SKM-1 treated with dmso at 0.1 percent for 144 hours (cell line): ENCODE measurements around the gene DGKI.

Experiments
- DNase-seq: peaks from one replicate; lab custom pipeline; 2025; ENCODE audit not compliant: unreplicated experiment; lab: John Stamatoyannopoulos, UW

DGKI gene

DNA sequence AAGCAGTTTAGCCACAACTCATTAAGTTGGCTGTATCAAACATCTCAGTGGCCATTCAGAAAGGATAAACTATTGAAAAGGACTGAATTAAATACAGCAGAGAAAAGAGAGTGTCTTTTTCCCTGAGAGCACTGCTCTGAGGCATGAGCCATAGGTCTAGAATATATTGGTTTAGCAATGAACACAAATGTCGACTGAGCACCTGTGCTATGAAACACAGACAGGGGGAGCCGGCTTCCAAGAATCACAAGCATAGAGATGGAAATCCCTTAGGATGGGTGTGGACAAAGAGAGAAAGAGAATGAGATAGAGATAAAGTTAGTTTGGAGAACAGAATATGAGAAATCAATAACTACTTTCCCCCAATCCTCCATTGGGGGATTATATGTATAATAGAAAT, 54.8 kb downstream of the DGKI start:
- DNase-seq = no peak

DNA sequence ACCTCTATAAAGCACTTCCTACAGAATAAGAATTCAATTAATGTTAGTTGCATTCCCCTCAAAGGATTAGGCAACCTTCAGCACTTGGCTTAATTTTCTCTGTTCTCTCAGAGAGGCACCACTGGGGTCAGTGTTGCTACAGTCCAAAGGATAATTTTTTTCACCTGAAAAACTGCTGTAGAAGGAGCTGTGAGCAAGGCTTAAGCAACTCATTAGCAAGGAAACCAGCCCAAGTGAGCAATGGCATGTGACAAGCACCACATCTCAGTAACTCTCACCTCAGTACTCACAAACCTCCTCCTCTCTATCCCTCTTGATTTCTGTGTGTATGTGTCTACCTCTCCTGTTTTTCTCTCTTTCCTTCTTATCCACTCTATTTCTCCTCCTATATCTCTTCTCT, 55.9 kb downstream of the DGKI start:
- DNase-seq = no peak

DNA sequence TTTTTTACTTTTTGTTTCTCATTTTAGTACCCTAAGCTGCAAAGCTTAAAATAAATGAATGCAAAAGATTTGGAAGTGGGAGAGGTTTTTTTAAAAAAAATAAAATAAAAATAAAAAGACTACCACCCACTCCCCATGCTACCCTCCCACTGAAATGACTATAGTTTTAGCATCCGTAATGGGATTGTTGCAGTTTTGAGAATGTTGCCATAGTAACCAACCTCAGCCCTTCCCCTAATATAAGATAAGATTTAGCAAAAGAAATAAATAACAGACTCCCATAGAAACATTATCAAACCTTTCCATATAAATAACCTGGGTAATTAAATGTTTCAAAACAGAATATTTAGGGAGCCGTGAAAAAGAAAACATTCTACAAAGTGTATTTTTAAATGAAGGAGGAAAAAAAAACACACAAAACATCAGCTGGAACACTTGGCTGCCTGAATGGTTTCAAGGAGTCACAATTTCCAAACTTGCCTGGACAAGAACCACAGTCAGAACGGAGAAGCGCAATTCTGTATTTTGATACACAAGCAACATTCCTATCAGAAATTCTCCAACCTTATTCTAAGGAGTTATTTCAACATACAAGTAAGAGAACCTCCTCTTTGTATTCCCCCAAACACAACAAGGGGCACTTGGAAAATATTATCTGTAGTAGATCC, 57.4 kb downstream of the DGKI start:
- DNase-seq = no peak

DNA sequence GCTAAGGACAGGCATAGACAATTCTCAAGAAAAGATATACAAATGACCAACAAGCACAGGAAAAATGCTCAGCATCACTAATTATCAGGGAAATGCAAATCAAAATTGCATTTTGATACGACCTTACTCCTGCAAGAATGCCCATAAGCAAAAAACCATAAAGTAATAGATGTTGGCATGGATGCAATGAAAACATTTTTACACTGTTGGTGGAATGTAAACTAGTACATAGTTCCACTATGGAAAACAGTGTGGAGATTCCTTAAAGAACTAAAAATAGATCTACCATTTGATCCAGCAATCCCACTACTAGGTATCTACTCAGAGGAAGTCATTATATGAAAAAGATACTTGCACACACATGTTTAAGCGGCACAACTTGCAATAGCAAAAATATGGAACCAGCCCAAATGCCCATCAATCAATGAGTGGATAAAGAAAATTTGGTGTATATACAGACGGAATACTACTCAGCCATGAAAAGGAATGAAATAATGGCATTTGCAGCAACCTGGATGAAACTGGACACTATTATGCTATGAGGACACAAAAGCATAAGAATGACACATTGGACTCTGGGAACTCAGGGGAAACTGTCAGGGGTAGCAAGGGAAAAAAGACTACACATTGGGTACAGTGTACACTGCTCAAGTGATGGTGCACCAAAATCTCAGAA, 59.3 kb downstream of the DGKI start:
- DNase-seq = no peak

DNA sequence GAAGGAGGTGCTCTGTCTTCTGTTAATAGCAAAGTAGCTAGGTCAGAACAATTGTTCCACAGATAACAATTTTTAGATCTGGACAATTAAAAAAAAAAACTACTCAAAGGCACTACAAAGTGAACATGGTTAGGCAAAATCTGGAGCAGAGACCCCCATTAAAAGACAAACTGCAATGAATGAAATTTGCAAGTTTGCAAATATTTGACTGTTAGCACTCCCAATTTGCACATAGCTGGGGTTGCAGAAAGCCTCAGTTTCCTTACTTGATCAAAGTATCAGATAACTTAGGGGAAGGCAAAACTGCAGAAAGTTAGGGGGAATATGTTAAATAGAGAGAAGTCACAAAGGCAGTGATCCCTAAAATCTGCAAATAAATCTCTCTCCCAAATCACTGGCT, 68.3 kb downstream of the DGKI start:
- DNase-seq = no peak

DNA sequence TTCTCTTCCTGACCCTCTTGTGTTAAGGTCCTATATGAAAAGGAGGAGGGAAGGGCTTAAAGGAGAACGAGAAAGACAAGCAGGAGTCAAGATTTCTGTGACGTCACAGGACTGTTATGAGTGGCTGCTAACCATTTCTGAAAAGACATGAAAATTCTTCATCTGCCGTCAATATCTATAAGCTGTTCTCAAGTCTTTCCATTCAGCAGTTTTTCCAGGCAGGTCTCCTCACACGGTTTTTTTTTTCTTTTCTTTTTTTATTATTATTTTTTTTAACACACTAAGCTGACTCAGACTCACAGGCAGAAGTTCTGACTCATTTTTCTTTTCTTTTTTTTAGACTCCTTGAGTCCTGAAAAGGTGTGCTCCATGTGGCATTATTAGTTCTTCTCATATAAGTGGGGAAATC, 72.0 kb downstream of the DGKI start:
- DNase-seq = no peak

DNA sequence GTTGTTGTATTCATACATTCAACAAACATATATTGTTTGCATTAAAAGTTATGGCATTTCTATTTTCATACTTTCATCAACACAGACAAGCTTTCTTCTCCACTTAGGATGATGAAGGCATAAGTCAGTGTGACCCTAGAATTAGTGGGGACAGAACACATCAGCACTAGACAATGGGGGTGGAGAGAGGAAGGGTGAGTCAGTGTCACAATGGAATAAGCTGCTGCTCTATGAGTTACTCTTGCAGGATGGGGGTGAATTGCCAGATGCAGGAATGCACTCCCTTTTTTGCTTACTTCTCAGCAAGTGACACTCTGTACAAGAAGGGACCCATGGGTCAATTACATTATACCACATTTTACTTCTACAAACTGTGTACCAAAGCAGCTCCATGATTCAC, 74.0 kb downstream of the DGKI start:
- DNase-seq = no peak

DNA sequence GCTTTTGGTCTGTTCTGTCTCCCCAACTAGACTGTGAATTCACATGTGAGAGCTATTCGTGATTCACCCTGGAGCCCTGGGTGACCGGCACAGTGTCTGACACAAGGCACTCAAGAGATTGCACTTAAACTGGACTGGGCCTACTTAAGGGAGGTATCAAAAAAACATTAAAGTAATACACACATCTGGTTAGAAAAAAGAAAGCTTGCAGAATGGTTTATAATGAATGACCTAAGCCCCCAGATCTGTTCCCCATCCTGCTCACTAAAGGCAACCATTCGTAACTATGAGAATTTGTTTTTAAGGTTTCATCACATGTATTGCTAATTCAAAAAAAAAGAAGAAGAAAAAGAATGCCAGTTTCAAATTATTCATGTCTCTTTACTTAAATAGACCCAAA, 74.5 kb downstream of the DGKI start:
- DNase-seq = no peak

DNA sequence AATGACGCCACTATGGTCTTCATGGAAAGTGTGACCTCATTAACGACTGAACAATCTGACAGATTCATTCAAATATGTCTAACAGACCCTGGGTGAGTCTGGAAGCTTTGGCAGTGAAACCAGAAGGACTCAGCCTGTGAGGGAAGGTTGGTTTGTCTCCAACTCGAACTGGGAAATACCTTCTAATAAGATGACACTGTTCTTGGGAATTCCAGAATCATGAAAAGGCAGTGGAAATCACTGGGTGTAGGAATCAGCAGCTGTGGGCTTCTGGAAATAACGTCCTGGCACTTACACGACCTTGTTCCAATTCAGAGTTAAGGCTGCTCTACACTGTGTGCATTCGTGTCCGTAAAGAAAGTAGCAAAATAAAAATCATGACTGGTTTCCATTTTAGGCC, 75.1 kb downstream of the DGKI start:
- DNase-seq = no peak

DNA sequence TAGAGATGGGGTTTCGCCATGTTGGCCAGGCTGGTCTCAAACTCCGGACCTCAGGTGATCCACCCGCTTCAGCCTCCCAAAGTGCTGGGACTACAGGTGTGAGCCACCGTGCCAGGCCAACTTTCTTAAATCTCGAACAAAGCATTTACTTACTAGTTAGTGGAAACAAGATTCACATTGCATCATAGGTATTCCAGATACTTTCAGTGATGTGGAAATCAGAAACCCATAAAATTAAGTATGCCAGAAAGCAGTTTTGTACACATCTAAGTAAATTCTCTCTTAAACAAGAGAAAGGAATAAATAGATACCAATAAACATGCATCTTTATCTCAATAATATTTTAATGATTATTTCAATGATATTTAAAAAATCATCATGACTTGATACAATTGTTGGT, 75.5 kb downstream of the DGKI start:
- no peak for DNase-seq

DNA sequence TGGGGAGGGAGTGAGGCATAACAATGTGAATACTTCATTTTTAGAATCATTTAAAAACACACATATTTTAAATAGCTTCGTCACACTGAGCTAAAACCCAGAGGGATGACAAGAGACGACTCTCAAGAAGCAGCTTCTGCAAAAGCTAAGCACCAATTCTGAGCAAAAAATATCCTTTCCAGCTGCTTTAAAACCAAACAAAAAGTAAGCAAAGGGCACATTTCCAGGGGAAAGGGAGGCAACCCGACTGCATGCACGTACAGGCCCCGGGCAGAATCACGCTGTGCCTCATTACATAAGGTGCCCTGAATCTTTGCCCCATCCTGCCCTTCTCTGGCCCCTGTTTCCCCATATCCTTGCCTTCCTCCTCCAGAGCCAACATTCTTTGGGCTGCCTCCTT, 78.4 kb downstream of the DGKI start:
- no peak for DNase-seq

DNA sequence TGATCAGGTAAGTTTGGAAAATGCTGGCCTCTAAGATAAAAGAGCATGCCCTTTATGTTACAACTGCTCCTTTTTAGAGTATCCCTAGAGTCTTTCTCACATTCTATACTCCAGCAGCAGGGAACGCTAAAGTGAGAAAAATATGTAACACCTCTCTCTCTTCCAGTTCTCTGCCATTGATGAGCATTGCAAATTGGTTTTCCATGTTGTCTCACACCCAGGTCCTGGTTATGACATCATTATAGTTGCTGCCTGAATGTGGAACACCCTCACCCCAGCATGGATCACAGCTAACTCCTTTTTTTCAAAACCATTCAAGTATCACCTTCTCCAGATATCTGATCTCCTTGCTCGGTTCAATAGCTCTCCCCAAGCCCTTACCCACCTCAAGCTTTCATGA, 84.4 kb downstream of the DGKI start:
- no peak for DNase-seq

DNA sequence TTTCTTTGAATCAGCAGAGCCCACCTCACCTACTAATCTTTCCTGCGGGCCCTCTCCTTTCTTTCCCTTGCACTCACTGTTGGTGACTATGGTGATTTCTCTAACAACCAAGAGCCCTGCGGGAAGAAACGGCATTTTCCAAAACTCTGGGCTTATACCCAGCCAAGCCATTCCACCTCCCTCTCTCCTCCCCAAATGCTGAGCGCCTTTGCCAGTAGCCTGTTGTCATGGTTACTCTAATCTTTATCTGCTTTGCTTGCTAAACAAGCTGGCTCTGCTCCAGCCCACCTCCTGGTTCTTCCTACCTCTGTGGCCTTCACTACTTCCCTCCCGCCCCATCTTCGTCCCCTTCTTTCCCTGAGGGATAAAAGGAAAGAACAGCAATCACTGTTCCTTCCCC, 86.7 kb downstream of the DGKI start:
- no peak for DNase-seq

DNA sequence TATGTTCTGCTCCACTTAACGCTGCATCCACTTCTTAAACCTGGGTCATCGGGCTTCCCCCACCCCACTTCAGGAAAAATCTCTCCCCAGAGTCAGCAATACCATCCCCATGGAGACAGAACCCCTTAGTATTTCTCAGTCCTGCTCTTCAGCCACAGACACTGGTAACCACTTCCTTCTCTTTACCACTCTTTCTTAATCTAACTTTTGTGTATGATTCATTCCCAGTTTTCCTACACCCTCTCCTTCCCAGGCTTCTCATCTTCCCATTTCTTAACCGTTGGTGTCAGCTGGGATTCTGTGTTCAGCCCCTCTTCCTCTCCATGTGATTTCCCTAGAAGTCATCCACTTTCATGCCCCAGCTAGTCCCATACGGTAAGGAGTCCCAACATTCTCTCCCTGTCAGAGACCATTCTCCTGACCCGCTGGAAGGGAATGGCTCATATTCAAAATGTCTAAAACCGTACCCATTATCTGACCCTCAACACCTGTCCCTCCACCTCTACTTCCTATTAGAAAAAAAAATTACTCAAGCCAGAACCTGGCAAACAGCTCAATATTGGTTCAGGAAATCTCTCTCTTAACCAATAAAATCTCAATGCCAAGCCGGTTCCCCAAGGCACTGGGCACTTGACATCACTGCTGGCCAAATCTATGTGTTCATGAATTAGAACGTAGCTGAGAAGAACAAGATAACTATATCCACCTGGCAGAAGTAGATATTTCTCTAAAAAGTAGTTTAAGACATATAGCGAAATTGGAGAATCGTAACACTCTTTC, 89.4 kb downstream of the DGKI start:
- peak; percentile 70 for DNase-seq

DNA sequence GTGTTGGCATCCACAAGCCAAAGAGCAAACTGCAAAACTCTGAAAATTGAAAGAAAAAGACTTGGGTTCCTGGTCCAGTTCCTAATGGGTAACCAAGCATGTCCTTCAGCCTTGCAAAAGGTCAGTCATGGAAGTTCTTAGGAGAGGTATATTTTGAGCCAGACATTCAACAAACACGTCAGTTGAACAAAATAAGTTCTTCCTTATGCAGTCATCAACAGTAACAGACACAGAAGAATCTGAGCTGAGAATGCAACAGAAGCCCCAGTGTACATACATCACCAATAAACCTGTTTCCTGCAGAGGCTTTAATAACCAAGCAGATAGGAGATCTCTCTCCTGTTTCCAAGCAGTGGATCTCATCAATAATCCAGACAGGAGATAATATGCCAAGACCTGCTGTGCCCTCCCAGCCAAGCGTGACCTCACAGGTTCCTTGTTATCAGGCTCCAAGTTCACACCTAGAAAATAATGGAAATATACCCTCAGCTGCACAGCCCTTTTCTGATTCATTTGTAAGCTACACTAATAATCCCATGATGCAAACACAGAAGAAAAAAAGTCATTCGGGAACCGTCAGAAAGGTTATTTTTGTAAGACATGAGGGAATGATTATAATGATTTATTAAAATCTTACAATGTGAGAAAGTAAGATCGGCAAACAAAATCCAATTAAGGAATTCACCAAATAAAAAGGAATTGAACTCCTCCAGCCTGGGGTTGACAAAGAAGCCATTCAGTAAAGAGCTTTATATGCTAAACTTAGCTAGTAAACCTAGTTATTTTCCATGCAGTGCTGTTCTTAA, 90.7 kb downstream of the DGKI start:
- DNase-seq = no peak

DNA sequence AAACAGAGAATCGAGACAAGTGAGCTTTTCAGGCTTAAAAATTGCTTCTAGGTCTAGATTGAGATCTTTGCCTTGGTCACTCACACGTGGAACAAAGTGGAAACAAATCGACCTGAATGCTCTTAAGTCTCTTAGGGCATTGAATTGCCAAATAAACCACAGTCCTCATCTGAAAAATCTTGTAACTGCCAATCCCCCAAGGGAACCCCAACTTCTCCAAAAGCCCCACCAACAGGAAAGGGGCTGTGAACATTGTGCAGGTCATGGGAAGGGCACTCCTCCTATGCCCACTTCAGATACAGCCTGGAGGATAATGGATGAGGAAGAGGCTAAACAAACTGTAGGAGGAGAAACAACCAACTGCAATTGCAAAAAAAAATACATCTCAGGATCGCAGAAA, 91.3 kb downstream of the DGKI start:
- DNase-seq = peak; percentile 95

DNA sequence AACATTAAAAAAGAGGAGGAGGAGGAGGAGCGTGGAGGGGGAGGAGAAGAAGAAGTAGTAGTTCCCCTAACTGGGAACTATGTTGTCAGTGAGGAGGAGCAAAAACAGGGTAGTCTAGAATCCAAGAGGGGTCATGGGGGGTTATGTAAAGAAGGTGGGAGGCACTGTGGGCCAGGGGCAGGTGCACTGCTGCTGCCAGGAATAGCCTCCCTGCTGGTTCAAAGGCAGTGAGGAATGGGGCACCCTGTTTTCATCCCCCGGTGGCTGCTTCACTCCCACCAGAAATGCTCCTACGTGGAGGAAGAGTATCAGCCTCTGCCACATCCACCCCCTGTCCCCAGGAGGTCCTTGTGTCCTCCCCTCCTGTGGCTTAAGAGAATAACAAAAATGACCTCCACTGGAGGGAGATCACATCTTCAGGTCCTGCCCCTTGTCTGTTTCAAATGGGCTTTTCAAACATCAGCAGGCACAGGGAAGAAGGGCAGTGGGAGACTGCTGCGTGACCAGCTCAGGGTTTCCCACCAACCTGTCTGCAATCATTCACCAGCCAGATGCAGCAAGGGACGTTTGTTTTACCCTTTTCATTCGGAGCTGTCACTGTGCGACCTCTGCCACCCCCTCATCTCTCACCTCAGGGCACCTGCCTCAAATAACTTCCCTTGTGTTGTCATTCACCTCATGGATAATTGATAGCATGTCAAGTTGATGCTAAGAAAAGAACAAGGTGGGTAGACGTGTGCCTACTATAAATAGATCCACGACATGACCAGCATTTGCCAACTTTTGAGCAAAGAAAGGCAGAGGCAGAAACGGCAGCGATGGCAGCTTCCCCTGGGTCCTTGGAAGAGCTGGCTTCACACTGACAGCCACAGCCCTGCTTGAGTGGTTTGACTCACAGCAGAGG, 92.6 kb downstream of the DGKI start:
- DNase-seq = peak; percentile 72

DNA sequence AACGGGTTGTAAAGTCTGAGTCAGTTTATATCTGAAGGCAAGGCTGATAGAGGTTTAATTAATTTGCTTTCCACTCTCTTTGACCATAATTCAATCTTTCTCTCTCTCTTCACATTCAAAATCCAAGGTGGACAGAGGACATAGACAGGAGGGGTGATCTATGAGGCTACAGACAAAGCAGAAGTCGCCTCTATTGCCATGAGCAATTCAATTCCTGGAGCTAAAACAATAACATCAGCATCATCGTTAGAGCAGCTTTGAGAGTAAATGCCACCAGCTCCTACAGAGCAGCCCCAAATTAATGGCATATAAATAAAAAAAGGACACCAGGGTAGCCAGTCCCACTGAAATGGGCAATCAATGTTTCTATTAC, 93.2 kb downstream of the DGKI start:
- peak; percentile 60 for DNase-seq

DNA sequence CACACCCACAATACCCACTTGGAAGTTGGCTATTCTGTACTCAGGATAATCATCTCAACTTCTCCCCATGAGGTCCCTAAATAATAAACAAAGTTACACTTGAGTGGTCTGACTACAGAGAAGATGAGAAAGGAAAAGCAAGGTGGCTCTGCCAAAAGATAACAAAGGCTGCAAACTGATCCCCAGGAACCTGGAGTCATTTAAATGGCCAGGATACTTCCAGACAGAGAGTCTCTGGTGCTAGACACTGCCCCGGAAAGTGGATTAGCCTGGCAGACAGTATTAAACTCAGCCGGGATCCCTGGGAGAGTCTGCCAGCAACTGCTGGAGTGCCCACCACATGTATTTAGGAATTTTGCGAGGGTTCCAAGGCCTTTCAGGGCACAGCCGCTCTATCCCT, 93.7 kb downstream of the DGKI start:
- DNase-seq = no peak

DNA sequence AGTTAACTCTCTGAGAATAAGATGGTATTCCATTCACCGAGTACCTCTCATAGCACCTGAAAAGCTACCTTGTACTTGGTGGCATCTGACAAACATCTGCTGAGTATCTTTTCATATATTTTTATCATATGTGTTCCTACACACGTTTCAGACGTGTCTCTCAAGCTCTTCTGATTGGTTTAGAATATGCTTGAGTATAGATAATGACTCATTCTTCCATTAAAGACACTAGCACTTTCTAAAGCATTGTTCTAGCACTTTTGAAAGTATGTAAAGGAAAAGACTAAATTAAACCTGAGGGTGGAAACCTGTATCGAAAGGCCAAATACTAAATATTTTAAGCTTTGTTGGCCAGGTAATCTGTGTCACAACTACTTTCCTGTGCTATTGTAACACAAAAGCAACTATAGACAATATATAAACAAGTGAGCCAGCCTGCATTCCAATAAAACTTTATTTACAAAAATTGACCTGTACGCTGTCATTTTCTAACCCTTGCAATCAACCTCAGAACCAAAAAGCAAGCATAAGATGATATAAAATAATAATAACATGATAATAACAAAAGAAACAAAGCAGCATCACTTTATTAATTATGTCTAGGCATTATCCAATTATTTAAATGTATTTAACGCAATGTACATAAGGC, 95.3 kb downstream of the DGKI start:
- no peak for DNase-seq
